GM12878 (cell line): ENCODE measurements around the gene NRXN3. TPM values are rescaled to one million over a fixed set of nuclear protein-coding genes. Genes with fewer than 3 reads are reported as not detected.

Source experiments
- ATAC-seq: fragments of 200-7000 bp; cut with Tn5 transposase; 3 replicates; pipeline ENCODE4 v1.9.1; 2020; ENCODE audit warnings: mild to moderate bottlenecking, moderate library complexity
- BruUV-seq: library from RNA; stranded (reverse); fragments of 400-500 nt; replicated peaks from 2 replicates; lab custom pipeline; 2021; lab: Mats Ljungman, UMichigan
- CTCF ChIA-PET: fragments of 300-600 bp; sonication (Branson Sonifier 250); formaldehyde crosslinking; extraction: SDS; loops from one replicate; lab custom pipeline; 2021; ENCODE audit warnings: inconsistent platforms; lab: Yijun Ruan, JAX
- POLR2A ChIA-PET: fragments of 350-600 bp; formaldehyde crosslinking; extraction: SDS; loops from one replicate; lab custom pipeline; 2021; ENCODE audit warnings: inconsistent platforms; lab: Charles Lee
- RAD21 ChIA-PET: fragments of 300-600 bp; sonication (Branson Sonifier 250); formaldehyde crosslinking; loops from one replicate; lab custom pipeline; 2023; ENCODE audit warnings: antibody characterized with exemption; ENCODE audit not compliant: unreplicated experiment; lab: Charles Lee
- SMC1A ChIA-PET: fragments of 300-600 bp; sonication (Branson Sonifier 250); formaldehyde crosslinking; loops from one replicate; lab custom pipeline; 2023; ENCODE audit not compliant: unreplicated experiment, uncharacterized antibody; lab: Charles Lee
- DNase-seq: peaks from one replicate; pipeline ENCODE4 v3.0.0-alpha.2; 2011; ENCODE audit warnings: low read depth, low spot score
- FAIRE-seq: peaks from 3 replicates; lab custom pipeline; 2011; peaks lifted over from hg19 to GRCh38; lab: Jason Lieb, UNC
- H2AFZ ChIP-seq: 2 replicates; pipeline ENCODE4 v1.6.0; 2011; ENCODE audit warnings: low read depth, low read length, control low read depth; ENCODE audit not compliant: control insufficient read depth
- H3K27ac ChIP-seq: 2 replicates; pipeline ENCODE4 v1.5.1; 2011; ENCODE audit warnings: control low read depth; ENCODE audit not compliant: control insufficient read depth, insufficient read depth
- H3K27me3 ChIP-seq, 2 experiments: replicated peaks in 1 of 2; 2 replicates each; pipeline versions ENCODE4 v1.6.0 to v1.6.1; 2011; ENCODE audit warnings: low read length in 1 of 2; ENCODE audit not compliant: control insufficient read depth in 2 of 2, insufficient read depth in 2 of 2
- H3K36me3 ChIP-seq, 2 experiments: 2 replicates each; pipeline ENCODE4 v1.5.1; 2011; ENCODE audit warnings: low read length in 1 of 2; ENCODE audit not compliant: control insufficient read depth in 2 of 2, insufficient read depth in 2 of 2
- H3K4me1 ChIP-seq: 2 replicates; pipeline ENCODE4 v1.6.1; 2011; ENCODE audit warnings: mild to moderate bottlenecking, low read length, moderate library complexity, mixed read lengths; ENCODE audit not compliant: control insufficient read depth, insufficient read depth
- H3K4me2 ChIP-seq: 2 replicates; pipeline ENCODE4 v1.6.0; 2011; ENCODE audit warnings: control low read depth; ENCODE audit not compliant: control insufficient read depth, insufficient read depth
- H3K4me3 ChIP-seq: fragments of 200-600 bp; sonication (generic); 2 replicates; pipeline ENCODE4 v1.5.1; 2016
- H3K79me2 ChIP-seq: 2 replicates; pipeline ENCODE4 v1.6.0; 2011; ENCODE audit warnings: low read length; ENCODE audit not compliant: control insufficient read depth, insufficient read depth
- H3K9ac ChIP-seq: 2 replicates; pipeline ENCODE4 v1.8.0; 2011; ENCODE audit warnings: low read length, control low read depth, mixed read lengths; ENCODE audit not compliant: control insufficient read depth, insufficient read depth
- H3K9me3 ChIP-seq: replicated peaks from 3 replicates; pipeline ENCODE4 v1.5.1; 2011; ENCODE audit warnings: mild to moderate bottlenecking, low read length; ENCODE audit not compliant: control insufficient read depth, insufficient read depth
- H4K20me1 ChIP-seq: 2 replicates; pipeline ENCODE4 v1.6.0; 2011; ENCODE audit not compliant: control insufficient read depth, insufficient read depth
- BACH1 ChIP-seq: fragments of 450-650 bp; IDR thresholded peaks from 2 replicates; pipeline ENCODE4 v1.6.1; 2017; ENCODE audit warnings: mild to moderate bottlenecking, borderline replicate concordance
- BCLAF1 ChIP-seq: fragments of 450-650 bp; IDR thresholded peaks from 2 replicates; pipeline ENCODE4 v1.6.1; 2017; ENCODE audit warnings: antibody characterized with exemption, mild to moderate bottlenecking, moderate library complexity
- CTCF ChIP-seq, 3 experiments: IDR thresholded peaks in 2 of 3; conservative IDR thresholded peaks in 1 of 3; 2 replicates each; pipeline ENCODE4 v1.5.1; 2011; ENCODE audit warnings: low read depth in 3 of 3, low read length in 3 of 3, mild to moderate bottlenecking in 3 of 3, control low read depth in 2 of 3, moderate library complexity in 2 of 3, inconsistent platforms in 1 of 3, mixed read lengths in 1 of 3; ENCODE audit not compliant: control insufficient read depth in 2 of 3, insufficient read depth in 1 of 3; ENCODE audit errors: extremely low read depth in 1 of 3
- DPF2 ChIP-seq: fragments of 450-650 bp; IDR thresholded peaks from 2 replicates; pipeline ENCODE4 v1.6.1; 2017; ENCODE audit warnings: mild to moderate bottlenecking
- EED ChIP-seq: sonication (generic); IDR thresholded peaks from 2 replicates; pipeline ENCODE4 v1.6.1; 2016; ENCODE audit warnings: antibody characterized with exemption, low read depth
- FOXK2 ChIP-seq: fragments of 450-650 bp; IDR thresholded peaks from 2 replicates; pipeline ENCODE4 v1.6.1; 2017; ENCODE audit warnings: mild to moderate bottlenecking, moderate library complexity
- HDGF ChIP-seq: fragments of 450-650 bp; IDR thresholded peaks from 2 replicates; pipeline ENCODE4 v1.6.1; 2016; ENCODE audit warnings: antibody characterized with exemption
- KAT2A ChIP-seq: conservative IDR thresholded peaks from 2 replicates; pipeline ENCODE4 v1.6.1; 2011; ENCODE audit warnings: low read depth, low read length; ENCODE audit not compliant: control insufficient read depth
- NFIC ChIP-seq: IDR thresholded peaks from 2 replicates; pipeline ENCODE4 v1.6.1; 2012; ENCODE audit warnings: low read depth, mild to moderate bottlenecking, inconsistent platforms, low read length, moderate library complexity
- SREBF2 ChIP-seq: IDR thresholded peaks from 2 replicates; pipeline ENCODE4 v1.6.1; 2012; ENCODE audit warnings: mild to moderate bottlenecking, low read length
- ZBTB40 ChIP-seq: fragments of 450-650 bp; IDR thresholded peaks from 2 replicates; pipeline ENCODE4 v1.6.1; 2016; ENCODE audit warnings: mild to moderate bottlenecking, moderate library complexity, borderline replicate concordance
- ZNF24 ChIP-seq: fragments of 450-650 bp; IDR thresholded peaks from 2 replicates; pipeline ENCODE4 v1.6.1; 2017; ENCODE audit warnings: antibody characterized with exemption, mild to moderate bottlenecking
- WGBS: methylation state at CpG from one replicate; pipeline ENCODE4 v1.1.6; 2016; ENCODE audit warnings: low lambda C conversion rate; ENCODE audit not compliant: insufficient replicate concordance, insufficient coverage; ENCODE audit errors: missing lambda C conversion rate; 5-methylcytosine and 5-hydroxymethylcytosine counted together
- in situ Hi-C: fragments of 300-500 bp; cut with MboI; formaldehyde crosslinking; loops from 9 replicates; pipeline ENCODE4 v1.14.3; 2018; ENCODE audit warnings: mixed read lengths
- intact Hi-C: fragments of 100-400 bp; cut with micrococcal nuclease; formaldehyde crosslinking; loops from one replicate; pipeline ENCODE4 v1.14.2; 2022; ENCODE audit not compliant: unreplicated experiment
- polyA plus RNA-seq, 11 experiments: library from polyadenylated mRNA; depleted of rRNA in 4 of 11; unstranded in 6 of 11; stranded (reverse) in 5 of 11; fragments of >200 nt; fragmentation: Nextera tagmentation in 4 of 11; fragmentation: Illumina TruSeq in 1 of 11; extraction: Ambion mirVana in 4 of 11; extraction: Trizol in 1 of 11; gene quantifications; 1 replicate in 1 of 11; 2 replicates in 10 of 11; pipeline versions ENCODE4 v1.2.1 to v1.2.3, GENCODE V29; 2011 to 2016; ENCODE audit warnings: inconsistent platforms in 2 of 11, missing spikeins in 2 of 11, low read depth in 1 of 11
- total RNA-seq, 4 experiments: library from RNA; depleted of rRNA in 3 of 4; stranded (reverse); fragments of >200 nt in 3 of 4; fragmentation: Illumina TruSeq in 1 of 4; extraction: Trizol in 1 of 4; gene quantifications; 2 replicates each; pipeline versions ENCODE4 v1.2.1 to v1.2.3, GENCODE V29; 2013 to 2021
- TF ChIP-seq, protein P1 (sequence below): fragments of 450-650 bp; IDR thresholded peaks from 2 replicates; pipeline ENCODE4 v1.6.1; 2016; ENCODE audit warnings: mild to moderate bottlenecking

The NRXN3 gene
- total and polyA plus RNA-seq, 10 of the 15 experiments (the other 5 are each of a cell fraction or from before 2014, with no cell fraction given) = 0.52 to 3.3 (median 1.4) TPM

GRCh38 chr14:79404874-79405511 lies 1234.8 kb downstream of the NRXN3 start (continued):
- TF ChIP-seq BCLAF1 = no peak
- TF ChIP-seq DPF2 = no peak
- no peak for TF ChIP-seq EED
- no peak for TF ChIP-seq SREBF2
- TF ChIP-seq FOXK2 = no peak
- no peak for TF ChIP-seq KAT2A

GRCh38 chr14:79405512-79405910 lies 1235.3 kb downstream of the NRXN3 start:
- no peak overlapping the region for H3K4me2 ChIP-seq
- SMC1A ChIA-PET = interaction anchor here (0.9 kb wide), 1 partner anchor 24 kb away, joined by 3 read pairs; no protein-coding TSS in a partner anchor
- FAIRE-seq (no peak), ATAC-seq (no peak), DNase-seq (no peak)
- no TSS peak for BruUV-seq
- intact Hi-C loops = no loop called here
- RAD21 ChIA-PET = no interaction called here
- no peaks in the 10 kb centered on the region for H3K9me3 ChIP-seq
- no peaks in the 10 kb centered on the region for H4K20me1 ChIP-seq
- H3K27ac ChIP-seq = no peak overlapping the region
- in situ Hi-C loops = no loop called here
- POLR2A ChIA-PET = no interaction called here
- no peaks in the 10 kb centered on the region for H3K27me3 ChIP-seq
- no peak overlapping the region for H3K4me3 ChIP-seq
- no peaks in the 10 kb centered on the region for H3K79me2 ChIP-seq
- no peak overlapping the region for H3K9ac ChIP-seq
- CTCF ChIA-PET = no interaction called here
- no peaks in the 10 kb centered on the region for H3K36me3 ChIP-seq
- WGBS = 5% methylated on average over 2 of the region's 2 CpGs
- no peaks in the 10 kb centered on the region for H3K4me1 ChIP-seq
- no peak overlapping the region for H2AFZ ChIP-seq
- TF ChIP-seq, protein P1, sequence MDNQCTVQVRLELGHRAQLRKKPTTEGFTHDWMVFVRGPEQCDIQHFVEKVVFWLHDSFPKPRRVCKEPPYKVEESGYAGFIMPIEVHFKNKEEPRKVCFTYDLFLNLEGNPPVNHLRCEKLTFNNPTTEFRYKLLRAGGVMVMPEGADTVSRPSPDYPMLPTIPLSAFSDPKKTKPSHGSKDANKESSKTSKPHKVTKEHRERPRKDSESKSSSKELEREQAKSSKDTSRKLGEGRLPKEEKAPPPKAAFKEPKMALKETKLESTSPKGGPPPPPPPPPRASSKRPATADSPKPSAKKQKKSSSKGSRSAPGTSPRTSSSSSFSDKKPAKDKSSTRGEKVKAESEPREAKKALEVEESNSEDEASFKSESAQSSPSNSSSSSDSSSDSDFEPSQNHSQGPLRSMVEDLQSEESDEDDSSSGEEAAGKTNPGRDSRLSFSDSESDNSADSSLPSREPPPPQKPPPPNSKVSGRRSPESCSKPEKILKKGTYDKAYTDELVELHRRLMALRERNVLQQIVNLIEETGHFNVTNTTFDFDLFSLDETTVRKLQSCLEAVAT = no peak
- no peak for TF ChIP-seq ZNF24
- TF ChIP-seq BACH1 = no peak
- no peak for TF ChIP-seq CTCF (IDR thresholded peaks at IDR 0.05 in 2 of 3, conservative IDR thresholded peaks at IDR 0.05 in 1 of 3; ENCODE audit: control insufficient read depth in 2 of 3, extremely low read depth in 1 of 3, insufficient read depth in 1 of 3, low read depth in 3 of 3, low read length in 3 of 3)
- TF ChIP-seq HDGF = no peak
- TF ChIP-seq ZBTB40 = no peak
- no peak for TF ChIP-seq NFIC
